ENCODE results near the gene TLX3. TPM values are rescaled to one million over a fixed set of nuclear protein-coding genes. Genes with fewer than 3 reads are reported as not detected.

TLX3 gene
- not detected for total RNA-seq

DNA sequence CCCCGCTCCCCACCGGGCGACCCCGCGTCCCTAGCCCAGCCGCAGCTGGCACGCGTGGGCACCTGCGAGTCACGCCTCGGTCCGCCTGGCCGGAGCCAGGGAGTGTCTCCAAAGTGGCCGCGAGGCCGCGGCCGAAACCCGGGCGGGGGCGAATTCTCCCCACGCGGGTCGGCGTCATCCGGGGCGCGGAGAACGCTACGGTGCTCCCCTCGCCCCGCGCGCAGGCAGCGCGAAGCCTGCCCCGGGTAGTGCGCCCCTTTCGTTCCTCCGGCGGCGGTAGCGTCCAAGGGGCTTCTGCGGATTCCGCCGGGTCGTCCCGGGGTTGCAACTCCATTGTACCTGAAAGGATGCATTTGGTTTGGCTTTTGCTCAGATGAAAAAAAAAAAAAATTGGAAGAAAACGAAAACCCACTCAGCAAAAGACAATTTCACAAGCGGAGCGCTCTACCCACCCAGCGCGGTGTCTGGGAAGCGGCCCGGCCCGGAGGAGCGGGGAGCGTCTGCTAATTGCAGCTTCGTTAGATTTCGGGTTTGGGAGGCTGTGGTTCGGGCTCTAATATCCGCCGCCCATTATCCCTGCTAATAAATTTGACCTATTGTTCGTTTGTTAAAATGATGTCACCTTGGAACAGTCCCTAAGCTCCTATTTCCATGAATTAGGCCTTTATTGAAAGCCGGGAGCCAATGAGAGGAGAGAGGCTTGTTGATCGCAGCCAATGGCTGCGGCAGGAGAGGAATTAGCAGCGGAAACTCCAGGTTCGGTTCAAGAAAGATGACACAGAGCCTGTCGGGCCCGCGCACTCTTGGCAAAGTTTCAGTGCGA lies at the start of gene TLX3:
Gene TLX3, plus strand, starts transcription at position 796 of the 823 bp plus-strand sequence. CDS start 118 bp downstream, outside the sequence.

Other genes with a start within 250 kb of the TLX3 start
- 1,000 to 10,000 TPM; 1,137 to 1,201 TPM for gene NPM1, start 78.6 kb downstream of the TLX3 start, total RNA-seq
- gene FGF18, start 110.4 kb downstream of the TLX3 start, total RNA-seq = under 1 TPM in 1 of 2 experiments, not detected in 1; 0.12 TPM